ENCODE results near the gene GLCE. TPM values are rescaled to one million over a fixed set of nuclear protein-coding genes. Genes with fewer than 3 reads are reported as not detected.
A peak's percentile ranks its signal among the peaks of the same experiment; 100 is the strongest.

GLCE gene
- total and polyA plus RNA-seq, 4 experiments from 2014 or later = 6.1 to 9.0 (median 7.2) TPM

DNA sequence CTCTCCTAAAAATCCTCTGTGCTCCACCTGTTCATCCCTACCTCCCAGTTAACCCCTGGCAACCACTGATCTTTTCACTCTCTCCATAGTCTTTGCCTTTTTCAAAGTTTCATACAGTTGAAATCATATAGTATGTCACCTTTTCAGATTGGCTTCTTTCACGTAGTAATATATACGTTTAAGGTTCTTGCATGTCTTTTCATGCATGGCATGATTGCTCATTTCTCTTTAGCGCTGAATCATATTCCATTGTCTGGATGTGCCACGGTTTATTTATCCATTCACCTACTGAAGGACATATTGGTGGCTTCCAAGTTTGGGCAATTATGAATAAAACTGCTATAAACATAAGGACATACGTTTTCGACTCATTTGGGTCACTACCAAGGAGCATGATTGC is 28.7 kb downstream of the GLCE start:
- Histone ChIP-seq H3K4me3 (ENCODE audit: low read length in 2 of 2) (no peak overlapping the region), H3K36me3 (ENCODE audit: insufficient read depth, low read length) (no peaks in the 10 kb centered on the region), H3K9me3 (ENCODE audit: control insufficient read depth in 1 of 2, low read length in 2 of 2) (no peaks in the 10 kb centered on the region), H3K27ac (ENCODE audit: low read depth, low read length) (no peak overlapping the region), H3K27me3 (ENCODE audit: insufficient read depth, low read length) (no peaks in the 10 kb centered on the region), H3K4me1 (ENCODE audit: insufficient read depth, low read length) (no peaks in the 10 kb centered on the region)
- intact Hi-C loops (cut with micrococcal nuclease) = no loop called here
- Mint-ChIP-seq H3K9me3 (peaks cover 0 to 16% (median 5%) of the 10 kb centered on the region in 8 donors), H3K27me3 (no peaks in the 10 kb centered on the region), H3K36me3 (peaks cover 4 to 8% of the 10 kb centered on the region in 2 donors), H3K27ac (no peak overlapping the region), H3K4me1 (peaks cover 0 to 4% (median 1%) of the 10 kb centered on the region in 4 donors), H3K4me3 (peak overlapping the region in 1 of 8 donors; percentile 53)
- POLR2A ChIA-PET (ENCODE audit: partially characterized antibody) = no interaction called here
- CTCF ChIA-PET (ENCODE audit: partially characterized antibody) = no interaction called here
- DNase-seq = no peak

- Mint-ChIP-seq H3K36me3 (peaks cover 4 to 8% of the 10 kb centered on the region in 2 donors), H3K27me3 (no peaks in the 10 kb centered on the region), H3K4me3 (no peak overlapping the region), H3K4me1 (peaks cover 0 to 7% (median 4%) of the 10 kb centered on the region in 4 donors), H3K27ac (peak overlapping the region in 1 of 7 donors; percentile 65), H3K9me3 (peaks cover 0 to 16% (median 5%) of the 10 kb centered on the region in 8 donors)
- Histone ChIP-seq H3K4me1 (ENCODE audit: insufficient read depth, low read length) (no peaks in the 10 kb centered on the region), H3K4me3 (ENCODE audit: low read length in 2 of 2) (no peak overlapping the region), H3K36me3 (ENCODE audit: insufficient read depth, low read length) (no peaks in the 10 kb centered on the region), H3K27ac (ENCODE audit: low read depth, low read length) (no peak overlapping the region), H3K27me3 (ENCODE audit: insufficient read depth, low read length) (no peaks in the 10 kb centered on the region), H3K9me3 (ENCODE audit: control insufficient read depth in 1 of 2, low read length in 2 of 2) (no peaks in the 10 kb centered on the region)
- intact Hi-C loops (cut with micrococcal nuclease) = no loop called here
- DNase-seq = no peak
- ChIA-PET POLR2A (ENCODE audit: partially characterized antibody) (no interaction called here), CTCF (ENCODE audit: partially characterized antibody) (no interaction called here)
Observed at GRCh38 chr15:69190091-69190490, 29.7 kb downstream of the GLCE start.

- H3K4me1 ChIP-seq (ENCODE audit: insufficient read depth, low read length) = no peaks in the 10 kb centered on the region
- Mint-ChIP-seq H3K27ac (no peak overlapping the region), H3K4me1 (peaks cover 0 to 7% (median 4%) of the 10 kb centered on the region in 4 donors), H3K4me3 (no peak overlapping the region), H3K9me3 (peaks cover 0 to 16% (median 5%) of the 10 kb centered on the region in 8 donors), H3K27me3 (no peaks in the 10 kb centered on the region), H3K36me3 (peaks cover 4 to 8% of the 10 kb centered on the region in 2 donors)
- POLR2A ChIA-PET (ENCODE audit: partially characterized antibody) = no interaction called here
- intact Hi-C loops (cut with micrococcal nuclease) = no loop called here
- no peak overlapping the region for H3K4me3 ChIP-seq (ENCODE audit: low read length in 2 of 2)
- H3K36me3 ChIP-seq (ENCODE audit: insufficient read depth, low read length) = no peaks in the 10 kb centered on the region
- no peaks in the 10 kb centered on the region for H3K27me3 ChIP-seq (ENCODE audit: insufficient read depth, low read length)
- CTCF ChIA-PET (ENCODE audit: partially characterized antibody) = no interaction called here
- no peaks in the 10 kb centered on the region for H3K9me3 ChIP-seq (ENCODE audit: control insufficient read depth in 1 of 2, low read length in 2 of 2)
- DNase-seq = no peak
- no peak overlapping the region for H3K27ac ChIP-seq (ENCODE audit: low read depth, low read length)
Observed at GRCh38 chr15:69190504-69190903, 30.1 kb downstream of the GLCE start.

- no peak overlapping the region for H3K4me3 ChIP-seq (ENCODE audit: low read length in 2 of 2)
- Mint-ChIP-seq H3K4me1 (peaks cover 0 to 7% (median 4%) of the 10 kb centered on the region in 4 donors), H3K27ac (no peak overlapping the region), H3K9me3 (peaks cover 0 to 14% (median 5%) of the 10 kb centered on the region in 8 donors), H3K36me3 (peaks cover 11 to 25% of the 10 kb centered on the region in 2 donors), H3K27me3 (no peaks in the 10 kb centered on the region), H3K4me3 (no peak overlapping the region)
- H3K27me3 ChIP-seq (ENCODE audit: insufficient read depth, low read length) = no peaks in the 10 kb centered on the region
- H3K27ac ChIP-seq (ENCODE audit: low read depth, low read length) = no peak overlapping the region
- no peaks in the 10 kb centered on the region for H3K4me1 ChIP-seq (ENCODE audit: insufficient read depth, low read length)
- DNase-seq = no peak
- ChIA-PET POLR2A (ENCODE audit: partially characterized antibody) (no interaction called here), CTCF (ENCODE audit: partially characterized antibody) (no interaction called here)
- no peaks in the 10 kb centered on the region for H3K9me3 ChIP-seq (ENCODE audit: control insufficient read depth in 1 of 2, low read length in 2 of 2)
- no peaks in the 10 kb centered on the region for H3K36me3 ChIP-seq (ENCODE audit: insufficient read depth, low read length)
- intact Hi-C loops (cut with micrococcal nuclease) = no loop called here
Observed at GRCh38 chr15:69194025-69194827, 33.8 kb downstream of the GLCE start.

- H3K27me3 Mint-ChIP-seq = no peaks in the 10 kb centered on the region
- Histone ChIP-seq H3K4me3 (ENCODE audit: low read length in 2 of 2) (no peak overlapping the region), H3K9me3 (ENCODE audit: control insufficient read depth in 1 of 2, low read length in 2 of 2) (no peaks in the 10 kb centered on the region), H3K27ac (ENCODE audit: low read depth, low read length) (no peak overlapping the region), H3K27me3 (ENCODE audit: insufficient read depth, low read length) (no peaks in the 10 kb centered on the region), H3K4me1 (ENCODE audit: insufficient read depth, low read length) (no peaks in the 10 kb centered on the region), H3K36me3 (ENCODE audit: insufficient read depth, low read length) (no peaks in the 10 kb centered on the region)
- ChIA-PET POLR2A (ENCODE audit: partially characterized antibody) (no interaction called here), CTCF (ENCODE audit: partially characterized antibody) (no interaction called here)
- no peak overlapping the region for H3K4me3 Mint-ChIP-seq
- peaks cover 11 to 24% of the 10 kb centered on the region in 2 donors for H3K36me3 Mint-ChIP-seq
- DNase-seq = no peak
- peaks cover 0 to 7% (median 4%) of the 10 kb centered on the region in 4 donors for H3K4me1 Mint-ChIP-seq
- peaks cover 0 to 10% (median 4%) of the 10 kb centered on the region in 8 donors for H3K9me3 Mint-ChIP-seq
- no peak overlapping the region for H3K27ac Mint-ChIP-seq
- intact Hi-C loops (cut with micrococcal nuclease) = no loop called here
Observed at GRCh38 chr15:69194854-69195253, 34.4 kb downstream of the GLCE start.

DNA sequence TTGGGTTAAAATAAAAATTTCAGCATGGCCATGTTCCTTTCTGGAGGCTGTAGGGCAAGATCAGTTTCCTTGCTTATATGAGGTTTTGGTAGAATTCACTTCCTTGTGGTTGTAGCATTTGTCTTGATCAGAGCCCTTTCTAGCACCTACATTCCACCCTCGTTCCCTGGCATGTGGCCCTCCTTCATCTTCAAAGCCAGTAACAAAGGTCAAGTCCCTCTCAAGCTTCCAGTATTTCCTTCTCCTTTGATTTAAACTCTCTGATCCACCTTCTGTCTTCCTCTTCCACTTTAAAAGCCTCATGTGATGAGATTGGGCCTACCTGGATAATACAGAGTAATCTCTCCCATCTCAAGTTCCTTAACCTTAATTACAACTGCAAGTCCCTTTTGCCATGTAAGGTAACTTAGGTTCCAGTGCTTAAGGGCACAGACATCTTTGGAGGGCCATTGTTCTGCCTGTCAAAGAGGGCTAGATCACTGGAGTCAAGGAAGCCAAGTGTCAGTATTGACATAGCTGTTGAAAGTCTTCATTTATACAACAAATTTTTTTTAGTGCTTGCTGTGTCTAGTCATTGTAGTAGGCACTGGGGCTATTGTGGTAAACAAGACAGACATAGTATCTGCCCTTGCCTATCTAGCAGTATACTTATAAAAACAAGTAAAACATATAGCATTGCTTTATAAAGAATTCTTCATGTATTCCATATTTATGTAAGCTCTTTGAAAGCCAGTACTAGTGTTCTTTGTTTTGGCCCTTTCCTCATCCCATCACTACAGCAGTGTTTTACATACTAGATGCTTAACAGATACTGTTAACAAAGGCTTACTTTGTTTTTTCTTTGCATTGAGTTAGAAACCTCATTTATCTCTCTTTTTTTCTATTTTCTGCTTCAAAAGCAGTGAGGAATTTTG is 40.7 kb downstream of the GLCE start:
- no peaks in the 10 kb centered on the region for H3K27me3 ChIP-seq (ENCODE audit: insufficient read depth, low read length)
- CTCF ChIA-PET (ENCODE audit: partially characterized antibody) = no interaction called here
- no peaks in the 10 kb centered on the region for H3K4me1 ChIP-seq (ENCODE audit: insufficient read depth, low read length)
- no peak for DNase-seq
- H3K9me3 ChIP-seq (ENCODE audit: control insufficient read depth in 1 of 2, low read length in 2 of 2) = no peaks in the 10 kb centered on the region
- H3K4me3 Mint-ChIP-seq = no peak overlapping the region
- no peak overlapping the region for H3K27ac ChIP-seq (ENCODE audit: low read depth, low read length)
- POLR2A ChIA-PET (ENCODE audit: partially characterized antibody) = no interaction called here
- H3K9me3 Mint-ChIP-seq = no peaks in the 10 kb centered on the region
- intact Hi-C loops (cut with micrococcal nuclease) = no loop called here
- no peak overlapping the region for H3K27ac Mint-ChIP-seq
- peaks cover 4 to 15% of the 10 kb centered on the region in 2 donors for H3K36me3 Mint-ChIP-seq
- H3K4me1 Mint-ChIP-seq = peaks cover 0 to 2% (median 0%) of the 10 kb centered on the region in 4 donors
- no peak overlapping the region for H3K4me3 ChIP-seq (ENCODE audit: low read length in 2 of 2)
- no peaks in the 10 kb centered on the region for H3K36me3 ChIP-seq (ENCODE audit: insufficient read depth, low read length)
- no peaks in the 10 kb centered on the region for H3K27me3 Mint-ChIP-seq

GRCh38 chr15:69206079-69206478 is 45.6 kb downstream of the GLCE start:
- CTCF ChIA-PET (ENCODE audit: partially characterized antibody) = no interaction called here
- H3K27me3 Mint-ChIP-seq = no peaks in the 10 kb centered on the region
- no peaks in the 10 kb centered on the region for H3K36me3 Mint-ChIP-seq

More at GRCh38 chr15:69206079-69206478, 45.6 kb downstream of the GLCE start:
- Histone ChIP-seq H3K4me1 (ENCODE audit: insufficient read depth, low read length) (no peaks in the 10 kb centered on the region), H3K4me3 (ENCODE audit: low read length in 2 of 2) (no peak overlapping the region), H3K9me3 (ENCODE audit: control insufficient read depth in 1 of 2, low read length in 2 of 2) (no peaks in the 10 kb centered on the region), H3K27ac (ENCODE audit: low read depth, low read length) (no peak overlapping the region), H3K36me3 (ENCODE audit: insufficient read depth, low read length) (no peaks in the 10 kb centered on the region), H3K27me3 (ENCODE audit: insufficient read depth, low read length) (no peaks in the 10 kb centered on the region)
- Mint-ChIP-seq H3K4me3 (no peak overlapping the region), H3K27ac (no peak overlapping the region), H3K4me1 (peaks cover 0 to 9% (median 4%) of the 10 kb centered on the region in 4 donors), H3K9me3 (peaks cover 0 to 4% (median 0%) of the 10 kb centered on the region in 8 donors)
- POLR2A ChIA-PET (ENCODE audit: partially characterized antibody) = no interaction called here
- intact Hi-C loops (cut with micrococcal nuclease) = no loop called here
- DNase-seq = no peak
